ENCODE measurements around the gene HRH1. TPM values are rescaled to one million over a fixed set of nuclear protein-coding genes. Genes with fewer than 3 reads are reported as not detected.
"Not testable (repeated sequence)": the region's sequence is repeated elsewhere in the genome, so short reads cannot be mapped to it uniquely, and the experiment has no call there.

Gene HRH1, protein sequence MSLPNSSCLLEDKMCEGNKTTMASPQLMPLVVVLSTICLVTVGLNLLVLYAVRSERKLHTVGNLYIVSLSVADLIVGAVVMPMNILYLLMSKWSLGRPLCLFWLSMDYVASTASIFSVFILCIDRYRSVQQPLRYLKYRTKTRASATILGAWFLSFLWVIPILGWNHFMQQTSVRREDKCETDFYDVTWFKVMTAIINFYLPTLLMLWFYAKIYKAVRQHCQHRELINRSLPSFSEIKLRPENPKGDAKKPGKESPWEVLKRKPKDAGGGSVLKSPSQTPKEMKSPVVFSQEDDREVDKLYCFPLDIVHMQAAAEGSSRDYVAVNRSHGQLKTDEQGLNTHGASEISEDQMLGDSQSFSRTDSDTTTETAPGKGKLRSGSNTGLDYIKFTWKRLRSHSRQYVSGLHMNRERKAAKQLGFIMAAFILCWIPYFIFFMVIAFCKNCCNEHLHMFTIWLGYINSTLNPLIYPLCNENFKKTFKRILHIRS
- 3.0 TPM for polyA plus RNA-seq (ENCODE audit: insufficient read length)

DNA sequence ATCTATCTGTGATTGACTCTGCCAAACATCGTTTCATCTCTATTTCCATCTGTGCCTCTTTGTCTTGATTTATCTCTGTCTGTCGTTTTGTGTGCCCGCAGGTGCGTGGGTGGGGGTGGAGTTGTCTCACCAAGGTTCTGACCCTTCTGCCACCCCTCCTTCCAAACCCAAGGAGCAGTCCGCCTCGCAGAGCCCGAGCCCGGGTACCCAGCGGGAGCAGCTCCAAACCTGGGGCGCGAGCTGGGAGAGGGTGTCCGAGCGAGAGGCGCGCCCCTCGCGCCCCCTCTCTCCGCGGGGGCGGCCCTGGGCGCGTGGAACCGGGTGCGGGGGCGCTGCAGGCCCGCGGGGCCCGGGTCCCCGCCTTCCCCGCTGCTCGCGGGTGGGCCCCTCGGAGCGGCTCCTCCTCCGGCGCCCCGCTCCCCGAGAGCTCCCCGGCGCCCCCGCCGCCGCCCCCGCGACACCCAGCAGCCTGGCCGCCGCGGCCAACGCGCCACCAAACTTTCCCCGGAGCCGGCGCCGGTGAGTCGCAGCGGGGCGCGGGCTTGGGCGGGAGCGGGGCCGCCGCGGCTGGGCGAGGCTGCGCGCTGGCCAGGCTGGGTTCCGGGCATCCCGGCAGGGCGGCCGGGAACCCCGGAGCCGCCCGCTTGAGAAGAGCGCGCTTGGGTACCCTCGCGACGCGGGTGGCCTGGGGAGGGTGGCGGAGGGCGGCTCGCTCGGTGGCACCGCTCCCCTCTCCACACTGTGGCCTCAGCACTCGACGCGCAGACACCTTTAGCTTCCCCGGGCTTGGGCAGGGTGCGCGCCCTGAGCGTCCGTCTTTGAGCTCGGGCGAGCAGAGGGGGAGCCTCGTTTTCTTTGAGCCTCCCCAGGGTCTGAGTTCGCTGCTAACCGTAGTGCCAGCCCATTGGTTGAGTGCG is at the start of gene HRH1:
Gene HRH1 (plus strand): TSS at position 458 of the 917 bp plus-strand sequence. CDS start 104,545 bp downstream, outside the sequence.
- no peak for DNase-seq (ENCODE audit: low read depth)

- not testable (repeated sequence) for DNase-seq (ENCODE audit: low read depth)
Observed at GRCh38 chr3:11113316-11113715, 41.0 kb upstream of the HRH1 start.

DNA sequence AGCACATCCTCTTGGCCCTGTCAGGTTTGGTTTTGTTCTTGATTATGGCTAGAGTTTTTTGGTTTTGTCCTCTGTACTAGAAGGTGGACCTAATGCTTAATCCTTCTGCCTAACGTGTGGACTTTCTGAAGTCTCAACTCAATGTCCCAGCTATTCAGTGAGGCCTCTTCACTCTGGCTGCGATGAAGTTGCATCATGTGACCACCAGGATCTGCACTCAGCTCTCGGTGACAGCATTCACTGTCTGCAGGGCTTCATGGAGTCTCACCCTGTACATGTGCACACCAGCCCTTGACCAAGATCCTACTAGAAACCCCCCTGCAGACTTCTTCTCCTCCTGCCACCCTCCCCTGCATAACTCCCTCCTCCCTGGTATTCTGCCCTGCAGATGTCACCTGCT is 38.7 kb upstream of the HRH1 start:
- no peak for DNase-seq (ENCODE audit: low read depth)

GRCh38 chr3:11116336-11117059 is 37.8 kb upstream of the HRH1 start:
- no peak for DNase-seq (ENCODE audit: low read depth)

DNA sequence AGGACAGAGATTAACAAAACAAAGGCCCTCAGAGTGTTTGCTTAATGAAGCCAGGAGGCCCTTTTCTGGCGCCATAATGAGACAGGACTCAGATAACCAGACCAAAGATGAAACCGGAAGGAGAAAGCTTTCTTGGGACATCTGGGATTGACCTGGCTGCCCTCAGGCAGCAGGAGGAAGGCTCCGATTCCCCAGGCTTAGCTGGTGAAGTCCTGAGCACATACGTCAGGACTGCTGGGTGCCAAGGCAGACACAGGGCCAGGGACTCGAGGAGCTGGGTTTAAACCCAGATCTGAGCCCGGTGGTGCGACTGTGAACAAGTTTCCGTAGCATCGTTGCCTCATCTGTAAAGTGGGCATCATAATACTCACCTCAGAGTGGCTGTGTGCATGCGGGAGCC is 36.7 kb upstream of the HRH1 start:
- DNase-seq (ENCODE audit: low read depth): no peak

- no peak for DNase-seq (ENCODE audit: low read depth)
Observed at GRCh38 chr3:11118181-11118682, 36.1 kb upstream of the HRH1 start.

- no peak for DNase-seq (ENCODE audit: low read depth)
Observed at GRCh38 chr3:11120091-11120805, 34.0 kb upstream of the HRH1 start.

DNA sequence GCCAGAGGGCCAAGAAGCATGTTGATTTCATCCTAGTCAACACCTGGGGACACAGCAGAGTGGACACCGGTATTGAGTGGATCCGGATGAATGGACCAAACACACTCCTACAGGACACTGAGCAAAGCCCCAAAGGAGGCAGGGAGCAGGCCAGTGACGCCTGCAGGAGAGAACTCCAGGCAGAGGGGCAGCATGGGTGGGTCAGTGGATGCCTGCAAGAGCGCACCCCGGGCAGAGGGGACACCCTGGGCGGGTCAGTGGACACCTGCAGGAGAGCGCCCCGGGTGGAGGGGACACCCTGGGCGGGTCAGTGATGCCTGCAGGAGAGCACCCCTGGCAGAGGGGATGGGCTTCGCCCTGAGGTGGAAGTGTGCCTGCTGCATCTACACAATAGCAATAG is 27.6 kb upstream of the HRH1 start:
- no peak for DNase-seq (ENCODE audit: low read depth)

DNA sequence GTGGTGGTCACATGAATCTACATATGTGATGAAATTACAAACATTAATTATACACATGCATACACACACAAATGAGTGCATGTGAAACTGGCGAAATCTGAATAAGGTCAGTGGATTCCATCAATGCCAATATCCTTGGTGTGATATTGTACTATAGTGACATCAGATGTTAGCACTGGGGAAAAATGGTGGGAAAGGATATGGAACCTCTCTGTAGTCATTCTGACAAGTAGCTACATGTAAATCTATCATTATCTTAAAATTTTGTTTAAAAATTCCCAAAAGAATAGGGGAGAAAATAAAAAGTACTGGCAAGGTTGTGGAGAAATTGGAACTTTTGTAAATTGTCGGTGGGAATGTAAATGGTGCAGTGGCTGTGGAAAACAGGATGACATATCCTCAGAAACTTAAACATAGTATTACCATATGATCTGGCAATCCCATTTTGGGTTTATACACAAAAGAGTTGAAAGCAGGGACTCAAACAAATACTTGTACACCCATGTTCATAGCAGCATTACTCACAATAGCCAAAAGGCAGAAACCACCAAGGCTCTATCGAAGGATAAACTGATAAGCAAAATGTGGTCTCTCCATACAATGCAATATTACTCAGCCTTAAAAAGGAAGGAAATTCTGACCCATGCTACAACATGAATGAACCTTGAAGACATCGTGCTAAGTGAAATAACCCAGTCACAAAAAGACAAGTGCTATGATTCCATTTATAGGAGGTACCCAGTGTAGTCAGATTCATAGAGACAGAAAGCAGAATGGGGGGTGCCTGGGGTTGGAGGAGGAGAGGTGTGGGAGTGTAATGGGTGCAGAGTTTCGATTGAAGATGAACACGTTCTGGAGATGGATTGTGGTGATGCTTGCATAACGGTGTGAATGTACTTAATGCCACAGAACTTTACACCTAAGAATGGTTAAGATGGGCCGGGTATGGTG is 25.3 kb upstream of the HRH1 start:
- DNase-seq (ENCODE audit: low read depth): no peak

GRCh38 chr3:11130385-11130784 is 23.9 kb upstream of the HRH1 start:
- no peak for DNase-seq (ENCODE audit: low read depth)

DNA sequence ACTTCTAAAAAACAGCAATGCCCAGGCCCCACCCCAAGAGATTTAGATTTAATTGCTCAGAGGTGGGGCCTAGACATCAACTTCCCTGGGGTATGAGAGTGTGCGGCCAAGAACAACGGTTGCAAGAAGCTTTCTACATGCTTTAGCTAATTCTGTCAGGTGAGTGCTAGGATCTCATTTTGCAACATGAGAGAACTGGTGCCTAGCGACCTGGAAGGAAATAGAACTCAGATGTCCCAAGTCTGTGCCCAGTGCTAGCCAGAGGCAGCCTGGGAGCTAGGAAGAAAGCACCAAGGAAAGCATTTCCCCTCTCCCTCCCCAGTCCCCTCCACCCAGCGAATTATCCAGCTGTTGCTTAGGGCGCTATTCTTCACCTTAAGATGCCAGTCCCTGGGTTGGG is 22.9 kb upstream of the HRH1 start:
- DNase-seq (ENCODE audit: low read depth): no peak

GRCh38 chr3:11131886-11132285 is 22.4 kb upstream of the HRH1 start:
- not testable (repeated sequence) for DNase-seq (ENCODE audit: low read depth)

- DNase-seq (ENCODE audit: low read depth): no peak
Observed at GRCh38 chr3:11132861-11133260, 21.4 kb upstream of the HRH1 start.

DNA sequence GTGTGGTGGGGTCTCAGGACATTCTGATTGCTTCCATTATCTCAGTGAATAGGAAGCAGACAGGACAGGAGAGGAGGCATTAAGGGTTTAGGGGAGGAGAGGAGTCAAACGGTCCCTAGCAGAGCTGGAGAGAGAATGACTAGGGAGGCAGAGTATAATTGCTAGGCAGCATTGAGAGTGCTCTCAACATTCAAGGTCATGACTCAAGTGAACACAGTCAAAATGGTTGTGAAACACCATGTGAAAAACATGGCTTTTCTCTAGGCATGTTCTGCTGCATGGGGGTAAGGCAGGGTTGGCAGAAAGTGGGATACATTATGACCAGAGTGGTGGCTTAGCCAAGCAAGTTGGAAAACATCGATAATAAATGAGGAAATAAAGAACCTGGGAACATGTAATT is 19.5 kb upstream of the HRH1 start:
- DNase-seq (ENCODE audit: low read depth): no peak

DNA sequence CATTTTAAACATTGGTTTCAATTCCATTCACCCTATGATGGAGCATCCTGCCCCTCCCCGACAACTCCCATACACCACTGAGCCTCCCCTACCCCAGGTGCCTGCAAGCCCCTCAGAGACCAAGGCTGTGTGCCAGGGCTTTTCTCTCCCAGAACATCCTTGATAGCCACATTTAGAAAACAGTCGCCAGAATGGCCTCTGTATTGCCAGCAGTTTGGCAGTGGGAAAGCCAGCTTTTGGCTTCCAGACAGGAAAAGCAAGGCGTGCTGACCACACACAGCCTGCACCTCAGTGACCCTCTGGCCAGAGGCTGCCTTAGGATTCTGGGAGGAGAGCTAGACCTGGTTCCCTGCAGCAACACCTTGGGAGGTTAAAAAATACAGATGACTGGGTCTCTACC is 18.2 kb upstream of the HRH1 start:
- no peak for DNase-seq (ENCODE audit: low read depth)

GRCh38 chr3:11136830-11137626 is 17.3 kb upstream of the HRH1 start:
- no peak for DNase-seq (ENCODE audit: low read depth)

DNA sequence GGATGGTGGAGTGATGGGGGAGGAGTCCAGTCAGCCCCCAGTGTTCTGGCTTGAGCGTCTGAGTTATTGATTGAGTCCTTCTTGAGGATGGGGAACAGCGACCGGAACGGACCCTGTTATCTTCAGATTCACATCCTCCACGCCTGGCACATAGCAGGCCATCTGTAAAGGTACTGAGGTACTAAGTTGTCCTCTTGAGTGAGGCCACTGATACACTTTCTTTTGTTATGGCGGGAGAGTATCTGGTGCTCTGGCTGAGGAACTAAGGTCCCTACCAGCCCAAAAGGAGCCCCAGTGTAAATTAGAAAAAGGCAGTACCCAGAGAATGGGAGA is 16.7 kb upstream of the HRH1 start:
- DNase-seq (ENCODE audit: low read depth): no peak

DNA sequence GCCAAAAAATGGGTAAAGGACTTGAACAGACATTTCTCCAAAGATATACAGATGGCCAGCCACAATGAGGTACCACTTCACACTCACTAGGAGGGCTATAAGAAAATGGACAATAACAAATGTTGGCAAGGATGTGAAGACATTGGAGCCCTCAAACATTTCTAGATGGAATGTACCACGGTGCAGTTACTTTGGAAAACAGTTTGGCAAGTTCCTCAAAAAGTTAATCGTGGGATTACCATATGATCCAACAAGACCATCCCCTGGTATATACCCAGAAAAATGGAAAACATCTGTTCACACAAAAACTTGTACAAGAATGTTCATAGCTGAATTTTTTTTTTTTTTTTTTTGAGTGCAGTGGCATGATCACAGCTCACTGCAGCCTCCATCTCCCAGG is 15.9 kb upstream of the HRH1 start:
- no peak for DNase-seq (ENCODE audit: low read depth)

DNA sequence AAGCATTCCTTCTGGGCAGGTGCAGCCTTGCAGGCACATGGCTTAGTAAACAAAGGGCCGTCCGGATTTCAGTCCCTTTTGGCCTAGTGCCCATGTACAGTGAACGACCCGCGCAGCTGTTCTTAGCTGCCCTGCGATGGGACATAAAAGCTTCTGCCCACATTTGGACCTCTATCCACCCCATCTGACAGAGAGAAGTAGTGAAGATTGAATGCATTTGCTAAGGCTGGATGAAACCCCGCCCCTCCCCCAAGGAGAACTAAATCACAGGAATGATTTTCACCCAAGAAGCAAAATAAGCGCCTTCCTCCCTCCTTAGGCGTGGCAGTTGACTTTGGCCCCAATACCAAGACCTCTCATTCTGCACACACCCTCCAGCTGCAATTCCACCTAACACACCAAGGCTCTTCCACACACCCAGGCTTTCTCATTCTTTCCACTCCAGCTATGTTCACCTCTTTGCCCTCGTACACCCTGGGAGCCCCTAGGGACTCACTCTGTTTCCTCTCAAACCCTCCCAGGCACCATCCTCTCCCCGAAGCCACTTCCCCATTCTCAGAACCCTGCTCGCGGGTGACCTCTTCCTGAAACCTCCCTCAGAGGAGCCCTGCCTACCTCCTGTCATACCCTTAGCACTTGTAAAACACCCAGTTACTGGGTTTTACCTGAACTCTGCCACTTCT is 14.1 kb upstream of the HRH1 start:
- no peak for DNase-seq (ENCODE audit: low read depth)
